Fibroblast of mammary gland (primary cell): Measurements from ENCODE around the gene RFPL1.
"Not testable (repeated sequence)": the region's sequence is repeated elsewhere in the genome, so short reads cannot be mapped to it uniquely, and the experiment has no call there.

Experiments
- DNase-seq: peaks from one replicate; pipeline ENCODE4 v3.0.0-alpha.2; 2010; ENCODE audit warnings: low read depth
- H3K4me3 ChIP-seq: 2 replicates; pipeline ENCODE4 v1.5.1; 2011; ENCODE audit warnings: low read depth, mild to moderate bottlenecking, low read length, moderate library complexity; ENCODE audit not compliant: control insufficient read depth
- TF ChIP-seq, protein P1 (sequence below): conservative IDR thresholded peaks from 2 replicates; pipeline ENCODE4 v1.5.1; 2011; ENCODE audit warnings: low read depth, low read length, inconsistent platforms; ENCODE audit not compliant: control insufficient read depth, insufficient read depth

RFPL1 gene

DNA sequence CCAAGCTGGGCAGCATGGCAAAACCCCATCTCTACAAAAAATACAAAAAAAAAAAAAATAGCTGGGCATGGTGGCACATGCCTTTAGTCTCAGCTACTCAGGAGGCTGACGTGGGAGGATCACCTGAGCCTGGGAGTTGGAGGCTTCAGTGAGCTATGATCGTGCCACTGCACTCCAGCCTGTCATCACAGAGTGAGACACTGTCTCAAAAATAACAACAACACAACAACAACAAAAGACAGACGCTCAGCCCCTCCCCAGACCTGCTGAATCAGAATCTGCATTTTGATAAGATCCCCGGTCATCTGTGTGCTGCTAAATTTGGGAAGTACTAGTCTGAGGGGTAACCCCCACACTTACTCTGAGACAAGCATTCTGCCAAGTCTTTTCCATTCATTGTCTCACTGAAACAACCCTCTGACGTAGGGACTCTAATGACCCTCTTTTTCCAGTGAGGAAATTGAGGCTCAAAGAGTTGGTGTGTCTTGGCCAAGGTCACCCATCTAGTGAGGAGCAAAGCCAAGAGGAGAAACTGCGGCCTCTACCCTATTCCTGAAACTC, 49.1 kb downstream of the RFPL1 start:
- H3K4me3 ChIP-seq, result no peak overlapping the region
- DNase-seq, result no peak
- TF ChIP-seq, protein P1, sequence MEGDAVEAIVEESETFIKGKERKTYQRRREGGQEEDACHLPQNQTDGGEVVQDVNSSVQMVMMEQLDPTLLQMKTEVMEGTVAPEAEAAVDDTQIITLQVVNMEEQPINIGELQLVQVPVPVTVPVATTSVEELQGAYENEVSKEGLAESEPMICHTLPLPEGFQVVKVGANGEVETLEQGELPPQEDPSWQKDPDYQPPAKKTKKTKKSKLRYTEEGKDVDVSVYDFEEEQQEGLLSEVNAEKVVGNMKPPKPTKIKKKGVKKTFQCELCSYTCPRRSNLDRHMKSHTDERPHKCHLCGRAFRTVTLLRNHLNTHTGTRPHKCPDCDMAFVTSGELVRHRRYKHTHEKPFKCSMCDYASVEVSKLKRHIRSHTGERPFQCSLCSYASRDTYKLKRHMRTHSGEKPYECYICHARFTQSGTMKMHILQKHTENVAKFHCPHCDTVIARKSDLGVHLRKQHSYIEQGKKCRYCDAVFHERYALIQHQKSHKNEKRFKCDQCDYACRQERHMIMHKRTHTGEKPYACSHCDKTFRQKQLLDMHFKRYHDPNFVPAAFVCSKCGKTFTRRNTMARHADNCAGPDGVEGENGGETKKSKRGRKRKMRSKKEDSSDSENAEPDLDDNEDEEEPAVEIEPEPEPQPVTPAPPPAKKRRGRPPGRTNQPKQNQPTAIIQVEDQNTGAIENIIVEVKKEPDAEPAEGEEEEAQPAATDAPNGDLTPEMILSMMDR, result no peak

DNA sequence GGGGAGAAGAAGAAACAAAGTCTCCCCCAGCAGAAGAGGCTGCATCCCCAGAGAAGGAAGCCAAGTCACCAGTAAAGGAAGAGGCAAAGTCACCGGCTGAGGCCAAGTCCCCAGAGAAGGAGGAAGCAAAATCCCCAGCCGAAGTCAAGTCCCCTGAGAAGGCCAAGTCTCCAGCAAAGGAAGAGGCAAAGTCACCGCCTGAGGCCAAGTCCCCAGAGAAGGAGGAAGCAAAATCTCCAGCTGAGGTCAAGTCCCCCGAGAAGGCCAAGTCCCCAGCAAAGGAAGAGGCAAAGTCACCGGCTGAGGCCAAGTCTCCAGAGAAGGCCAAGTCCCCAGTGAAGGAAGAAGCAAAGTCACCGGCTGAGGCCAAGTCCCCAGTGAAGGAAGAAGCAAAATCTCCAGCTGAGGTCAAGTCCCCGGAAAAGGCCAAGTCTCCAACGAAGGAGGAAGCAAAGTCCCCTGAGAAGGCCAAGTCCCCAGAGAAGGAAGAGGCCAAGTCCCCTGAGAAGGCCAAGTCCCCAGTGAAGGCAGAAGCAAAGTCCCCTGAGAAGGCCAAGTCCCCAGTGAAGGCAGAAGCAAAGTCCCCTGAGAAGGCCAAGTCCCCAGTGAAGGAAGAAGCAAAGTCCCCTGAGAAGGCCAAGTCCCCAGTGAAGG, 50.9 kb downstream of the RFPL1 start:
- not testable (repeated sequence) for DNase-seq, H3K4me3 ChIP-seq

DNA sequence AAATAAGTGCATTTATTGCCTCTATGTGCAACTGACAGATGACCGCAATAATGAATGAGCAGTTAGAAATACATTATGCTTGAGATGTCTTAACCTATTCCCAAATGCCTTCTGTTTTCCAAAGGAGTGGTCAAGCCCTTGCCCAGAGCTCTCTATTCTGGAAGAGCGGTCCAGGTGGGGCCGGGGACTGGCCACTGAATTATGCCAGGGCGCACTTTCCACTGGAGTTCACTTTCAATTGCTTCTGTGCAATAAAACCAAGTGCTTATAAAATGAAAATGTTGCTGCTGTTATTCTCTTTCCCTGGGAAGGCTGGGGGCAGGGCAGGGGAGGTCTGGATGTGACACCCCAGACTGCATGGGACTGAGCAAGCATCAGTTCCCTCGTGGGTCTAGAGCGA, 52.6 kb downstream of the RFPL1 start:
- TF ChIP-seq, protein P1, result no peak
- no peak for DNase-seq

More for the DNA sequence above, 52.6 kb downstream of the RFPL1 start:
- H3K4me3 ChIP-seq, result no peak overlapping the region
